Globus pallidus (tissue), 1 donor: ENCODE data around the gene BDKRB2.

Experiments
- DNase-seq: peaks from one replicate; pipeline ENCODE4 v3.0.0-alpha.2; 2015; ENCODE audit warnings: low spot score

Gene BDKRB2

GRCh38 chr14:96252323-96252998 is 47.8 kb downstream of the BDKRB2 start:
- DNase-seq: no peak

- no peak for DNase-seq
Measured at GRCh38 chr14:96252999-96253539, 48.4 kb downstream of the BDKRB2 start.

- DNase-seq: no peak
Measured at GRCh38 chr14:96254687-96255086, 50.0 kb downstream of the BDKRB2 start.

- no peak for DNase-seq
Measured at GRCh38 chr14:96255501-96256366, 51.1 kb downstream of the BDKRB2 start, which contains the start of gene BDKRB1. BDKRB1 (plus strand) TSS chr14:96256210; CDS start chr14:96263683, 7,473 bp downstream.

GRCh38 chr14:96256407-96256806 is 51.8 kb downstream of the BDKRB2 start:
- DNase-seq: no peak

GRCh38 chr14:96257056-96257455 is 52.4 kb downstream of the BDKRB2 start:
- DNase-seq: no peak

GRCh38 chr14:96257900-96258299 is 53.3 kb downstream of the BDKRB2 start:
- no peak for DNase-seq

GRCh38 chr14:96260341-96260821 is 55.7 kb downstream of the BDKRB2 start:
- no peak for DNase-seq

- no peak for DNase-seq
Measured at GRCh38 chr14:96261053-96261452, 56.4 kb downstream of the BDKRB2 start.

- no peak for DNase-seq
Measured at GRCh38 chr14:96261772-96262655, 57.4 kb downstream of the BDKRB2 start.

- DNase-seq: no peak
Measured at GRCh38 chr14:96263347-96264199, 58.9 kb downstream of the BDKRB2 start.

- no peak for DNase-seq
Measured at GRCh38 chr14:96264200-96264553, 59.5 kb downstream of the BDKRB2 start.

GRCh38 chr14:96264853-96265252 is 60.2 kb downstream of the BDKRB2 start:
- DNase-seq: no peak

- no peak for DNase-seq
Measured at GRCh38 chr14:96265383-96266095, 60.9 kb downstream of the BDKRB2 start.

- DNase-seq: no peak
Measured at GRCh38 chr14:96267336-96267735, 62.7 kb downstream of the BDKRB2 start.

- DNase-seq: no peak
Measured at GRCh38 chr14:96267916-96268315, 63.3 kb downstream of the BDKRB2 start.

- DNase-seq: no peak
Measured at GRCh38 chr14:96268431-96269358, 64.1 kb downstream of the BDKRB2 start.

GRCh38 chr14:96269359-96269710 is 64.7 kb downstream of the BDKRB2 start:
- no peak for DNase-seq
